Measurements from ENCODE around the gene ZNF595. TPM values are rescaled to one million over a fixed set of nuclear protein-coding genes. Genes with fewer than 3 reads are reported as not detected.
"Not testable (repeated sequence)": the region's sequence is repeated elsewhere in the genome, so short reads cannot be mapped to it uniquely, and the experiment has no call there.

Gene ZNF595
- polyA plus RNA-seq, 3 donors: 0.58 to 7.3 (median 1.6) TPM

GRCh38 chr4:120616-121015, 67.5 kb downstream of the ZNF595 start:
- Histone ChIP-seq H3K4me2 (replicated peaks; ENCODE audit: extremely low read depth, low read length, poor library complexity, severe bottlenecking) (peak overlapping the region; percentile 48), H3K9me3 (replicated peaks in 1 of 2; ENCODE audit: control insufficient read depth in 1 of 2, insufficient read depth in 1 of 2, low read length in 2 of 2) (peaks cover 58 to 59% of the 10 kb centered on the region in 2 donors), H2AFZ (ENCODE audit: insufficient read depth, low read depth, low read length, poor library complexity, severe bottlenecking) (peak overlapping the region; percentile 73), H3K4me1 (ENCODE audit: control insufficient read depth in 1 of 2, insufficient read depth in 2 of 2, low read length in 2 of 2) (peaks cover 24 to 40% of the 10 kb centered on the region in 2 donors), H3K9ac (ENCODE audit: insufficient read depth, low read length, poor library complexity, severe bottlenecking) (no peak overlapping the region), H3K27ac (ENCODE audit: low read depth in 1 of 2, low read length in 2 of 2) (peak overlapping the region; percentile 1 to 69), H3K36me3 (replicated peaks in 1 of 2; ENCODE audit: control insufficient read depth in 1 of 2, insufficient read depth in 2 of 2, low read length in 2 of 2) (no peaks in the 10 kb centered on the region), H3K27me3 (ENCODE audit: control insufficient read depth in 2 of 2, insufficient read depth in 2 of 2, low read length in 2 of 2) (no peaks in the 10 kb centered on the region), H4K20me1 (ENCODE audit: insufficient read depth, low read length) (no peaks in the 10 kb centered on the region), H3K79me2 (ENCODE audit: insufficient read depth, low read length) (peaks cover 19% of the 10 kb centered on the region), H3K4me3 (replicated peaks in 1 of 3; ENCODE audit: low read depth in 2 of 3, low read length in 3 of 3) (peak overlapping the region in 1 of 3 experiments; percentile 54)
- DNase-seq: no peak
- H3K4me1 Mint-ChIP-seq: peaks cover 33% of the 10 kb centered on the region
- intact Hi-C loops (cut with micrococcal nuclease): loop anchor here in 1 of 2 donors (5.0 kb wide), 1 partner anchor 217 kb away; the partner anchor contains the start of gene ZNF141
- peaks cover 0 to 5% (median 1%) of the 10 kb centered on the region in 3 donors for H3K27me3 Mint-ChIP-seq (ENCODE audit: low read depth in 3 of 3)
- no peak for TF ChIP-seq CTCF (IDR thresholded peaks at IDR 0.05)
- H3K27ac Mint-ChIP-seq: peak overlapping the region in 4 of 7 donors; percentile 25 to 90 (median 50)
- 21% methylated on average over 4 of the region's 5 CpGs for WGBS (ENCODE audit: insufficient coverage)
- peak overlapping the region; percentile 68 to 83 for H3K4me3 Mint-ChIP-seq
- H3K36me3 Mint-ChIP-seq: peaks cover 0 to 3% of the 10 kb centered on the region in 2 donors
- H3K9me3 Mint-ChIP-seq: peaks cover 18 to 83% (median 55%) of the 10 kb centered on the region in 7 donors

- TF ChIP-seq CTCF (IDR thresholded peaks at IDR 0.05): no peak
- DNase-seq: peak; percentile 22 to 48 (median 40)
- H3K4me3 ChIP-seq (replicated peaks in 1 of 3; ENCODE audit: low read depth in 2 of 3, low read length in 3 of 3): peak overlapping the region; percentile 7 to 54 (median 16)
- peak overlapping the region; percentile 47 to 90 (median 79) for H3K27ac Mint-ChIP-seq
- peaks cover 0 to 6% of the 10 kb centered on the region in 2 donors for H3K36me3 ChIP-seq (replicated peaks in 1 of 2; ENCODE audit: control insufficient read depth in 1 of 2, insufficient read depth in 2 of 2, low read length in 2 of 2)
- no peaks in the 10 kb centered on the region for H3K27me3 ChIP-seq (ENCODE audit: control insufficient read depth in 2 of 2, insufficient read depth in 2 of 2, low read length in 2 of 2)
- peaks cover 38% of the 10 kb centered on the region for H3K4me1 Mint-ChIP-seq
- peak overlapping the region; percentile 73 for H2AFZ ChIP-seq (ENCODE audit: insufficient read depth, low read depth, low read length, poor library complexity, severe bottlenecking)
- peaks cover 0 to 5% (median 1%) of the 10 kb centered on the region in 3 donors for H3K27me3 Mint-ChIP-seq (ENCODE audit: low read depth in 3 of 3)
- H3K79me2 ChIP-seq (ENCODE audit: insufficient read depth, low read length): peaks cover 29% of the 10 kb centered on the region
- peaks cover 27 to 44% of the 10 kb centered on the region in 2 donors for H3K4me1 ChIP-seq (ENCODE audit: control insufficient read depth in 1 of 2, insufficient read depth in 2 of 2, low read length in 2 of 2)
- intact Hi-C loops (cut with micrococcal nuclease): loop anchor here in 1 of 2 donors (5.0 kb wide), 1 partner anchor 216 kb away; the partner anchor contains the start of gene ZNF141
- peak overlapping the region; percentile 48 for H3K4me2 ChIP-seq (replicated peaks; ENCODE audit: extremely low read depth, low read length, poor library complexity, severe bottlenecking)
- H3K9me3 ChIP-seq (replicated peaks in 1 of 2; ENCODE audit: control insufficient read depth in 1 of 2, insufficient read depth in 1 of 2, low read length in 2 of 2): peaks cover 66 to 67% of the 10 kb centered on the region in 2 donors
- peaks cover 5 to 10% of the 10 kb centered on the region in 2 donors for H3K36me3 Mint-ChIP-seq
- no CpG with 5 or more reads among the region's 7 CpGs for WGBS (ENCODE audit: insufficient coverage)
- H3K27ac ChIP-seq (ENCODE audit: low read depth in 1 of 2, low read length in 2 of 2): peak overlapping the region in 1 of 2 donors; percentile 69
- H3K9me3 Mint-ChIP-seq: peaks cover 18 to 83% (median 62%) of the 10 kb centered on the region in 7 donors
- H4K20me1 ChIP-seq (ENCODE audit: insufficient read depth, low read length): no peaks in the 10 kb centered on the region
- H3K9ac ChIP-seq (ENCODE audit: insufficient read depth, low read length, poor library complexity, severe bottlenecking): no peak overlapping the region
- peak overlapping the region; percentile 68 to 83 for H3K4me3 Mint-ChIP-seq
Observed at GRCh38 chr4:121408-122084, 68.4 kb downstream of the ZNF595 start.

DNA sequence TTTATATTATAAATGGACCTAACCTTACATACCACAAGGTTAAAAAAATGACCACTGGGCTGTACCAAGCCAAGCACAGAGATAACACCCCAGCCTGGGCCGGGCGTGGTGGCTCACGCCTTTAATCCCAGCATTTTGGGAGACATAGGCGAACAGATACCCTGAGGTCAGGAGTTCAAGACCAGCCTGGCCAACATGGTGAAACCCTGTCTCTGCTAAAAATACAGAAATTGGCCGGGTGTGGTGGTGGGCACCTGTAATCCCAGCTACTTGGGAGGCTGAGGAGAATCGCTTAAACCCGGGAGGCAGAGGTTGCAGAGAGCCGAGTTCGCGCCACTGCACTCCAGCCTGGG, 70.8 kb downstream of the ZNF595 start:
- peak overlapping the region; percentile 77 for H3K9ac ChIP-seq (ENCODE audit: insufficient read depth, low read length, poor library complexity, severe bottlenecking)
- not testable (repeated sequence) for DNase-seq; H3K27me3 ChIP-seq (ENCODE audit: control insufficient read depth in 2 of 2, insufficient read depth in 2 of 2, low read length in 2 of 2); H4K20me1 ChIP-seq (ENCODE audit: insufficient read depth, low read length); H3K27me3 Mint-ChIP-seq (ENCODE audit: low read depth in 3 of 3)
- peaks cover 11 to 29% of the 10 kb centered on the region in 2 donors for H3K36me3 ChIP-seq (replicated peaks in 1 of 2; ENCODE audit: control insufficient read depth in 1 of 2, insufficient read depth in 2 of 2, low read length in 2 of 2)
- 60% methylated on average over 9 of the region's 10 CpGs for WGBS (ENCODE audit: insufficient coverage)
- H3K4me2 ChIP-seq (replicated peaks; ENCODE audit: extremely low read depth, low read length, poor library complexity, severe bottlenecking): peak overlapping the region; percentile 90
- peaks cover 51% of the 10 kb centered on the region for H3K79me2 ChIP-seq (ENCODE audit: insufficient read depth, low read length)
- peaks cover 11 to 98% (median 64%) of the 10 kb centered on the region in 7 donors for H3K9me3 Mint-ChIP-seq
- intact Hi-C loops (cut with micrococcal nuclease): loop anchor here in 1 of 2 donors (5.0 kb wide), 1 partner anchor 213 kb away; the partner anchor contains the start of gene ZNF141
- peak overlapping the region; percentile 72 to 90 for H3K27ac ChIP-seq (ENCODE audit: low read depth in 1 of 2, low read length in 2 of 2)
- peaks cover 68 to 72% of the 10 kb centered on the region in 2 donors for H3K9me3 ChIP-seq (replicated peaks in 1 of 2; ENCODE audit: control insufficient read depth in 1 of 2, insufficient read depth in 1 of 2, low read length in 2 of 2)
- H3K4me3 ChIP-seq (replicated peaks in 1 of 3; ENCODE audit: low read depth in 2 of 3, low read length in 3 of 3): peak overlapping the region in 2 of 3 experiments; percentile 94 to 98
- H3K4me3 Mint-ChIP-seq: peak overlapping the region; percentile 98 to 100
- peaks cover 38% of the 10 kb centered on the region for H3K4me1 Mint-ChIP-seq
- H3K36me3 Mint-ChIP-seq: peaks cover 28 to 32% of the 10 kb centered on the region in 2 donors
- H2AFZ ChIP-seq (ENCODE audit: insufficient read depth, low read depth, low read length, poor library complexity, severe bottlenecking): peak overlapping the region; percentile 95
- peak overlapping the region; percentile 18 to 97 (median 93) for H3K27ac Mint-ChIP-seq
- peaks cover 27 to 44% of the 10 kb centered on the region in 2 donors for H3K4me1 ChIP-seq (ENCODE audit: control insufficient read depth in 1 of 2, insufficient read depth in 2 of 2, low read length in 2 of 2)
